ENCODE measurements around the gene ZNF514. TPM values are rescaled to one million over a fixed set of nuclear protein-coding genes. Genes with fewer than 3 reads are reported as not detected.

Gene ZNF514
- total and polyA plus RNA-seq, 10 of the 15 experiments (the other 5 are each of a cell fraction or from before 2014, with no cell fraction given): 5.1 to 8.7 (median 6.6) TPM

DNA sequence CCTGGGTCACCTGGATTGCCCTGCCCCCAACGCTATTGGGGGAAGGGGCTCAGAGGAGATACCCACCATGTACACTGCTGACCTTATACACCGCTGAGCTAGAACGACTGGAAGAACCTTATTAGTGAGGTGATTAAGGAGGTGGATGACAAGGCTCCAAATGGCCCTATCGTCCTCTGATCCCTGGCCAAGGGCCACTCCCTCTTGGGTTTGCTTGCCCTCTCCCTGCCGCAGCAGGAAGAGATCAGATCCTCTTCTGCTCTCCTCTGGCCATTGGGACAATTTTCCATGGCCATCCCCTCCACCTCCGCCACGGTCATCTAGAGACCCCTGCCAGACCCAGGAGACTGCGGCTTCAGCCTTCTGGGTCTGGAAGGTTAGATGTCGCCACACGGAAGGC, 1.2 kb downstream of the ZNF514 start:
- BruUV-seq (replicated peaks): no TSS peak
- no peak overlapping the region for H3K27ac ChIP-seq (ENCODE audit: control insufficient read depth, insufficient read depth)
- H3K9me3 ChIP-seq (replicated peaks; ENCODE audit: control insufficient read depth, insufficient read depth, low read length): peaks cover 3% of the 10 kb centered on the region; the same call in 1 of the 3 replicates
- DNase-seq (ENCODE audit: low read depth, low spot score): no peak
- WGBS (ENCODE audit: insufficient coverage, insufficient replicate concordance, low lambda C conversion rate, missing lambda C conversion rate): 93% methylated on average over 10 of the region's 10 CpGs
- peak overlapping the region; percentile 78 for H3K4me3 ChIP-seq
- peak overlapping the region; percentile 94 for H3K4me2 ChIP-seq (ENCODE audit: control insufficient read depth, insufficient read depth)
- H3K27me3 ChIP-seq (replicated peaks in 1 of 2; ENCODE audit: control insufficient read depth in 2 of 2, insufficient read depth in 2 of 2, low read length in 1 of 2): no peaks in the 10 kb centered on the region
- ChIA-PET RAD21 (ENCODE audit: unreplicated experiment) (interaction anchor here (1.2 kb wide), 2 partner anchors 36 to 43 kb away, joined by 3 to 5 read pairs; no protein-coding TSS in a partner anchor), CTCF (no interaction called here), POLR2A (interaction anchor here (2.1 kb wide), 1 partner anchor 37 kb away, joined by 6 read pairs; the partner anchor contains the start of gene MRPS5), SMC1A (ENCODE audit: uncharacterized antibody, unreplicated experiment) (no interaction called here)
- in situ Hi-C loops (cut with MboI): no loop called here
- H3K79me2 ChIP-seq (ENCODE audit: control insufficient read depth, insufficient read depth, low read length): no peaks in the 10 kb centered on the region
- TF ChIP-seq IRF4 (IDR thresholded peaks at IDR 0.05; ENCODE audit: low read depth, low read length) (no peak), YY1 (IDR thresholded peaks at IDR 0.05; ENCODE audit: low read depth, low read length) (no peak)
- peaks cover 0 to 3% of the 10 kb centered on the region in 2 experiments; a peak in 1 of 4 replicates for H3K36me3 ChIP-seq (ENCODE audit: control insufficient read depth in 2 of 2, insufficient read depth in 2 of 2, low read length in 1 of 2)
- no peak for FAIRE-seq
- ATAC-seq: no peak
- H3K4me1 ChIP-seq (ENCODE audit: control insufficient read depth, insufficient read depth, low read length): peaks cover 3% of the 10 kb centered on the region; the same call in 1 of the 2 replicates
- H2AFZ ChIP-seq (ENCODE audit: control insufficient read depth, low read depth, low read length): peak overlapping the region; percentile 19; the same call in 1 of the 2 replicates
- H3K9ac ChIP-seq (ENCODE audit: control insufficient read depth, insufficient read depth, low read length): peak overlapping the region; percentile 72
- no peaks in the 10 kb centered on the region for H4K20me1 ChIP-seq (ENCODE audit: control insufficient read depth, insufficient read depth)
- intact Hi-C loops (cut with micrococcal nuclease; ENCODE audit: unreplicated experiment): no loop called here

DNA sequence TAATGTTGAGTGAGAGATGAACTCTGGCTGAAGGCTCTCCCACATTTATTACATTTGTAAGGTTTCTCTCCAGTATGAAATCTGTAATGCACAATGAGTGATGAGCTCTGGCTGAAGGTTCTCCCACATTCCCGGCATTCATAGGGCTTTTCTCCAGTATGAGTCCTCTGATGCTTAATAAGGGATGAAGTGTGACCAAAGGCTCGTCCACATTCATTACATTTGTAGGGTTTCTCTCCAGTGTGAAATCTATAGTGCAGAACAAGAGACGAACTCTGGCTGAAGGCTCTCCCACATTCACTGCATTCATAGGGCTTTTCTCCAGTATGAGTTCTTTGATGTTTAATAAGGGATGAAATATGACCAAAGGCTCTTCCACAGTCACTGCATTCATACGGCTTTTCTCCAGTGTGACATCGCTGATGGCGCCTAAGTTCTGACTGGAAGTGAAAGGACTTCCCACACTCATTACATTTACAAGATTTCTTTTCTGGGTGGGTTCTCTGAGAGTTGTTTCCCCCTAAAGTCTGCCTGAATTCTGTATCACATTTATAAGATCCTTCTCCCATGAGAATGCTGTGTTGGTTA, 10.2 kb downstream of the ZNF514 start:
- FAIRE-seq (no peak), DNase-seq (ENCODE audit: low read depth, low spot score) (no peak), ATAC-seq (no peak)
- CTCF ChIA-PET: no interaction called here
- intact Hi-C loops (cut with micrococcal nuclease; ENCODE audit: unreplicated experiment) (no loop called here), in situ Hi-C loops (cut with MboI) (no loop called here)
- H3K27ac ChIP-seq (ENCODE audit: control insufficient read depth, insufficient read depth): no peak overlapping the region
- H3K27me3 ChIP-seq (replicated peaks in 1 of 2; ENCODE audit: control insufficient read depth in 2 of 2, insufficient read depth in 2 of 2, low read length in 1 of 2): no peaks in the 10 kb centered on the region
- POLR2A ChIA-PET: no interaction called here
- RAD21 ChIA-PET (ENCODE audit: unreplicated experiment): no interaction called here
- BruUV-seq (replicated peaks): TSS peak; percentile 44
- TF ChIP-seq KLF5 (IDR thresholded peaks at IDR 0.05; ENCODE audit: partially characterized antibody) (peak; percentile 31), NR2C2 (IDR thresholded peaks at IDR 0.05; ENCODE audit: borderline replicate concordance, control insufficient read depth, insufficient read length, low read depth) (no peak), CBX5 (IDR thresholded peaks at IDR 0.05; ENCODE audit: low read depth) (peak; percentile 95), ZNF274 (IDR thresholded peaks at IDR 0.05; ENCODE audit: insufficient read depth, insufficient read length) (peak; percentile 96)
- TF ChIP-seq, protein P1, sequence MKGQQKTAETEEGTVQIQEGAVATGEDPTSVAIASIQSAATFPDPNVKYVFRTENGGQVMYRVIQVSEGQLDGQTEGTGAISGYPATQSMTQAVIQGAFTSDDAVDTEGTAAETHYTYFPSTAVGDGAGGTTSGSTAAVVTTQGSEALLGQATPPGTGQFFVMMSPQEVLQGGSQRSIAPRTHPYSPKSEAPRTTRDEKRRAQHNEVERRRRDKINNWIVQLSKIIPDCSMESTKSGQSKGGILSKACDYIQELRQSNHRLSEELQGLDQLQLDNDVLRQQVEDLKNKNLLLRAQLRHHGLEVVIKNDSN (IDR thresholded peaks at IDR 0.05; ENCODE audit: borderline replicate concordance, extremely low read length, insufficient read depth, low read depth, low read length): no peak
- TF ChIP-seq, protein P2, sequence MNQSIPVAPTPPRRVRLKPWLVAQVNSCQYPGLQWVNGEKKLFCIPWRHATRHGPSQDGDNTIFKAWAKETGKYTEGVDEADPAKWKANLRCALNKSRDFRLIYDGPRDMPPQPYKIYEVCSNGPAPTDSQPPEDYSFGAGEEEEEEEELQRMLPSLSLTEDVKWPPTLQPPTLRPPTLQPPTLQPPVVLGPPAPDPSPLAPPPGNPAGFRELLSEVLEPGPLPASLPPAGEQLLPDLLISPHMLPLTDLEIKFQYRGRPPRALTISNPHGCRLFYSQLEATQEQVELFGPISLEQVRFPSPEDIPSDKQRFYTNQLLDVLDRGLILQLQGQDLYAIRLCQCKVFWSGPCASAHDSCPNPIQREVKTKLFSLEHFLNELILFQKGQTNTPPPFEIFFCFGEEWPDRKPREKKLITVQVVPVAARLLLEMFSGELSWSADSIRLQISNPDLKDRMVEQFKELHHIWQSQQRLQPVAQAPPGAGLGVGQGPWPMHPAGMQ (IDR thresholded peaks at IDR 0.05; ENCODE audit: borderline replicate concordance): no peak
- 77% methylated on average over 6 of the region's 6 CpGs for whole genome bisulfite sequencing (ENCODE audit: insufficient coverage, insufficient replicate concordance, low lambda C conversion rate, missing lambda C conversion rate)
- H4K20me1 ChIP-seq (ENCODE audit: control insufficient read depth, insufficient read depth): no peaks in the 10 kb centered on the region
- no peaks in the 10 kb centered on the region for H3K79me2 ChIP-seq (ENCODE audit: control insufficient read depth, insufficient read depth, low read length)
- H3K4me2 ChIP-seq (ENCODE audit: control insufficient read depth, insufficient read depth): no peak overlapping the region
- no peaks in the 10 kb centered on the region for H3K4me1 ChIP-seq (ENCODE audit: control insufficient read depth, insufficient read depth, low read length)
- SMC1A ChIA-PET (ENCODE audit: uncharacterized antibody, unreplicated experiment): no interaction called here
- no peak overlapping the region for H3K9ac ChIP-seq (ENCODE audit: control insufficient read depth, insufficient read depth, low read length)
- no peak overlapping the region for H3K4me3 ChIP-seq
- no peak overlapping the region for H2AFZ ChIP-seq (ENCODE audit: control insufficient read depth, low read depth, low read length)
- H3K36me3 ChIP-seq (ENCODE audit: control insufficient read depth in 2 of 2, insufficient read depth in 2 of 2, low read length in 1 of 2): no peaks in the 10 kb centered on the region; a peak in 1 of 4 replicates
- H3K9me3 ChIP-seq (replicated peaks; ENCODE audit: control insufficient read depth, insufficient read depth, low read length): peaks cover 45% of the 10 kb centered on the region
